Right cardiac atrium (tissue), 5 donors: ENCODE measurements around the gene IGFBP1. TPM values are rescaled to one million over a fixed set of nuclear protein-coding genes. Genes with fewer than 3 reads are reported as not detected.

Experiments
- ATAC-seq, 2 donors: fragments of 200-7000 bp; cut with Tn5 transposase; one replicate each; pipeline versions ENCODE4 v1.8.0 to v1.9.1; 2020; ENCODE audit warnings: moderate library complexity in 2 of 2, mild to moderate bottlenecking in 1 of 2
- DNase-seq, 3 donors: peaks; one replicate each; pipeline ENCODE4 v3.0.0-alpha.2; 2020
- H3K27ac ChIP-seq: one replicate; pipeline ENCODE4 v1.5.1; 2013; ENCODE audit warnings: mild to moderate bottlenecking, low read length, control low read depth, moderate library complexity
- H3K27me3 ChIP-seq: one replicate; pipeline ENCODE4 v1.6.1; 2013; ENCODE audit not compliant: control insufficient read depth, insufficient read depth
- H3K4me1 ChIP-seq: one replicate; pipeline ENCODE4 v1.6.1; 2013; ENCODE audit warnings: low read length; ENCODE audit not compliant: control insufficient read depth, insufficient read depth
- H3K4me3 ChIP-seq: one replicate; pipeline ENCODE4 v1.5.1; 2013; ENCODE audit warnings: low read length, control low read depth
- H3K9me3 ChIP-seq: one replicate; pipeline ENCODE4 v1.6.1; 2013; ENCODE audit warnings: low read length; ENCODE audit not compliant: control insufficient read depth
- WGBS: extraction: QIAGEN DNeasy Blood & Tissue Kit; methylation state at CpG from one replicate; pipeline ENCODE4 v1.1.7; 2013; 5-methylcytosine and 5-hydroxymethylcytosine counted together
- intact Hi-C, 4 donors: fragments of 100-400 bp; cut with DNase I; formaldehyde crosslinking; loops; one replicate each; pipeline versions ENCODE4 v1.11.0 to v1.14.0; 2022 to 2023
- polyA plus RNA-seq: library from polyadenylated mRNA; stranded (reverse); fragments of 200-250 nt; gene quantifications from one replicate; pipeline ENCODE4 v1.2.3, GENCODE V29; 2013
- total RNA-seq, 4 donors: library from RNA; stranded (reverse); fragmentation: NEBNext Ultra II Directional; extraction: Animal tissue kit (Norgen Biotek cat#: 25700); gene quantifications; one replicate each; pipeline ENCODE4 v1.2.1, GENCODE V29; 2021
- donor health status: healthy with polysubstance abuse.
- donor health status: DM: no; HTN: yes; CAD: no.
- donor health status: DM: no; HTN: no; CAD: no.
- donor health status: DM: no; HTN: yes; CAD: no; lungs with severe emphysema.
- donor health status: DM: yes; HTN: yes; CAD: no.

IGFBP1 gene
- total and polyA plus RNA-seq, 5 donors = 0.14 to 0.25 TPM; not detected in 3

- no peaks in the 10 kb centered on the region for H3K27me3 ChIP-seq
- WGBS = 90% methylated on average over 9 of the region's 9 CpGs
These were observed 7.0 kb upstream of the IGFBP1 start for GRCh38 chr7:45881280-45881758.

GRCh38 chr7:45881759-45882464 is 6.4 kb upstream of the IGFBP1 start:
- 67% methylated on average over 12 of the region's 12 CpGs for WGBS
- Histone ChIP-seq H3K27ac (no peak overlapping the region), H3K27me3 (no peaks in the 10 kb centered on the region), H3K4me3 (no peak overlapping the region), H3K4me1 (no peaks in the 10 kb centered on the region), H3K9me3 (peaks cover 3% of the 10 kb centered on the region)
- intact Hi-C loops = no loop called here
- no peak for DNase-seq
- no peak for ATAC-seq

More at GRCh38 chr7:45881280-45881758, 7.0 kb upstream of the IGFBP1 start:
- ATAC-seq (no peak), DNase-seq (no peak)
- intact Hi-C loops = no loop called here
- Histone ChIP-seq H3K4me3 (no peak overlapping the region), H3K9me3 (peaks cover 3% of the 10 kb centered on the region), H3K27ac (no peak overlapping the region), H3K4me1 (no peaks in the 10 kb centered on the region)

- WGBS = 81% methylated on average over 5 of the region's 5 CpGs
- no peak for ATAC-seq
- H3K27me3 ChIP-seq = no peaks in the 10 kb centered on the region
These were observed 5.8 kb upstream of the IGFBP1 start for GRCh38 chr7:45882465-45882810.

GRCh38 chr7:45884136-45884535 is 4.2 kb upstream of the IGFBP1 start:
- Histone ChIP-seq H3K27me3 (no peaks in the 10 kb centered on the region), H3K4me3 (no peak overlapping the region), H3K9me3 (no peaks in the 10 kb centered on the region), H3K4me1 (no peaks in the 10 kb centered on the region), H3K27ac (no peak overlapping the region)
- intact Hi-C loops = no loop called here
- no peak for ATAC-seq
- DNase-seq = no peak
- WGBS = 87% methylated on average over 4 of the region's 4 CpGs

More at GRCh38 chr7:45882465-45882810, 5.8 kb upstream of the IGFBP1 start:
- Histone ChIP-seq H3K27ac (no peak overlapping the region), H3K4me1 (no peaks in the 10 kb centered on the region), H3K4me3 (no peak overlapping the region), H3K9me3 (peaks cover 3% of the 10 kb centered on the region)
- intact Hi-C loops = no loop called here
- no peak for DNase-seq

- 70% methylated on average over 7 of the region's 7 CpGs for WGBS
- no peak for DNase-seq
- Histone ChIP-seq H3K4me3 (no peak overlapping the region), H3K27ac (no peak overlapping the region), H3K4me1 (no peaks in the 10 kb centered on the region), H3K27me3 (no peaks in the 10 kb centered on the region), H3K9me3 (no peaks in the 10 kb centered on the region)
- intact Hi-C loops = no loop called here
- no peak for ATAC-seq
These were observed 2.9 kb upstream of the IGFBP1 start for GRCh38 chr7:45885264-45885882.

GRCh38 chr7:45886931-45887667 is 1.2 kb upstream of the IGFBP1 start:
- no peak for ATAC-seq
- Histone ChIP-seq H3K4me3 (no peak overlapping the region), H3K27me3 (no peaks in the 10 kb centered on the region), H3K9me3 (no peaks in the 10 kb centered on the region), H3K4me1 (no peaks in the 10 kb centered on the region), H3K27ac (no peak overlapping the region)
- WGBS = 97% methylated on average over 5 of the region's 5 CpGs
- intact Hi-C loops = no loop called here
- DNase-seq = no peak

- Histone ChIP-seq H3K27ac (no peak overlapping the region), H3K27me3 (no peaks in the 10 kb centered on the region), H3K4me1 (no peaks in the 10 kb centered on the region), H3K4me3 (no peak overlapping the region), H3K9me3 (no peaks in the 10 kb centered on the region)
- no peak for ATAC-seq
- 26% methylated on average over 14 of the region's 14 CpGs for WGBS
- intact Hi-C loops = no loop called here
- no peak for DNase-seq
These were observed 692 bp downstream of the IGFBP1 start for GRCh38 chr7:45888993-45889366.

- ATAC-seq (peak in 1 of 2 donors; percentile 5), DNase-seq (no peak)
- H3K4me1 ChIP-seq = no peaks in the 10 kb centered on the region
- H3K27me3 ChIP-seq = no peaks in the 10 kb centered on the region
- intact Hi-C loops = no loop called here
- no peaks in the 10 kb centered on the region for H3K9me3 ChIP-seq
- H3K27ac ChIP-seq = no peak overlapping the region
- H3K4me3 ChIP-seq = no peak overlapping the region
- 61% methylated on average over 8 of the region's 8 CpGs for WGBS
These were observed 1.2 kb downstream of the IGFBP1 start for GRCh38 chr7:45889367-45890067.

- intact Hi-C loops = no loop called here
- no peak overlapping the region for H3K4me3 ChIP-seq
- H3K4me1 ChIP-seq = no peaks in the 10 kb centered on the region
- no peaks in the 10 kb centered on the region for H3K27me3 ChIP-seq
- DNase-seq (no peak), ATAC-seq (no peak)
- H3K27ac ChIP-seq = no peak overlapping the region
- 87% methylated on average over 8 of the region's 8 CpGs for WGBS
- no peaks in the 10 kb centered on the region for H3K9me3 ChIP-seq
These were observed 2.0 kb downstream of the IGFBP1 start for GRCh38 chr7:45890125-45890901.

GRCh38 chr7:45890902-45891461 is 2.7 kb downstream of the IGFBP1 start:
- H3K4me1 ChIP-seq = no peaks in the 10 kb centered on the region
- no peak overlapping the region for H3K4me3 ChIP-seq
- no peaks in the 10 kb centered on the region for H3K27me3 ChIP-seq
- ATAC-seq (no peak), DNase-seq (no peak)
- 32% methylated on average over 6 of the region's 6 CpGs for WGBS
- intact Hi-C loops = no loop called here
- H3K27ac ChIP-seq = no peak overlapping the region
- no peaks in the 10 kb centered on the region for H3K9me3 ChIP-seq
